ENCODE measurements around the gene PSMG3.

DNA sequence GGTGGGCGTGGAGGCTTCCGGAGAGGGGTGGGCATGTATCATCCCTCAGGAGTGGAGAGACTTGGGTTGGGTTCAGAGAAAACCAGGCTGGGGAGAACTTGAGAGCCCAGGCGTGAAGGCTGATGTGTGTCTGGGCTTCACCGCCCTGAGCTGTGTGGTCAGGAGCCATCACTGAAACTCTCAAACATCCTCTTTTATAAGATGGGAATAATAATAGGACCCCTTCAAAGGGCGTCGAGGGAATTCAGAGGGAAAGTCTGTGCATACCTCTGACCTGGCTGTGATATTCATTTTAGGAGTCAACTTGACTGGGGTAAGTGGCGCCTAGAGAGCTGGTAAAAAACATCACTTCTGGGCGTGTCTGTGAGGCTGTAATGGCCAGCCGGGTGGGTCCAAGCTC, 21.1 kb upstream of the PSMG3 start:
- no peak for TF ChIP-seq POLR2A (IDR thresholded peaks at IDR 0.05)
- TF ChIP-seq, protein P1, sequence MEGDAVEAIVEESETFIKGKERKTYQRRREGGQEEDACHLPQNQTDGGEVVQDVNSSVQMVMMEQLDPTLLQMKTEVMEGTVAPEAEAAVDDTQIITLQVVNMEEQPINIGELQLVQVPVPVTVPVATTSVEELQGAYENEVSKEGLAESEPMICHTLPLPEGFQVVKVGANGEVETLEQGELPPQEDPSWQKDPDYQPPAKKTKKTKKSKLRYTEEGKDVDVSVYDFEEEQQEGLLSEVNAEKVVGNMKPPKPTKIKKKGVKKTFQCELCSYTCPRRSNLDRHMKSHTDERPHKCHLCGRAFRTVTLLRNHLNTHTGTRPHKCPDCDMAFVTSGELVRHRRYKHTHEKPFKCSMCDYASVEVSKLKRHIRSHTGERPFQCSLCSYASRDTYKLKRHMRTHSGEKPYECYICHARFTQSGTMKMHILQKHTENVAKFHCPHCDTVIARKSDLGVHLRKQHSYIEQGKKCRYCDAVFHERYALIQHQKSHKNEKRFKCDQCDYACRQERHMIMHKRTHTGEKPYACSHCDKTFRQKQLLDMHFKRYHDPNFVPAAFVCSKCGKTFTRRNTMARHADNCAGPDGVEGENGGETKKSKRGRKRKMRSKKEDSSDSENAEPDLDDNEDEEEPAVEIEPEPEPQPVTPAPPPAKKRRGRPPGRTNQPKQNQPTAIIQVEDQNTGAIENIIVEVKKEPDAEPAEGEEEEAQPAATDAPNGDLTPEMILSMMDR (IDR thresholded peaks at IDR 0.05) = no peak

All from Peyer's patch (tissue), 4 donors.